GM21529 (cell line): ENCODE data around the gene PDZRN3.

ENCODE experiments used
- ATAC-seq: cut with Tn5 transposase; IDR thresholded peaks from one replicate; pipeline ENCODE4 v1.9.1; 2021; ENCODE audit not compliant: unreplicated experiment

PDZRN3 gene

GRCh38 chr3:73353649-73354217, 271.0 kb downstream of the PDZRN3 start:
- ATAC-seq, result no peak

- no peak for ATAC-seq
Observed at GRCh38 chr3:73352841-73353645, 271.7 kb downstream of the PDZRN3 start.

GRCh38 chr3:73351423-73352071, 273.2 kb downstream of the PDZRN3 start:
- ATAC-seq, result no peak

- no peak for ATAC-seq
Observed at GRCh38 chr3:73350996-73351395, 273.7 kb downstream of the PDZRN3 start.

- ATAC-seq, result no peak
Observed at GRCh38 chr3:73349657-73350056, 275.1 kb downstream of the PDZRN3 start.

- ATAC-seq, result no peak
Observed at GRCh38 chr3:73342077-73342476, 282.7 kb downstream of the PDZRN3 start.

GRCh38 chr3:73341272-73341935, 283.3 kb downstream of the PDZRN3 start:
- ATAC-seq, result no peak

- no peak for ATAC-seq
Observed at GRCh38 chr3:73332558-73332957, 292.2 kb downstream of the PDZRN3 start.
